Peyer's patch (tissue), 4 donors: ENCODE measurements around the gene UVRAG. TPM values are rescaled to one million over a fixed set of nuclear protein-coding genes. Genes with fewer than 3 reads are reported as not detected.

Experiments used
- DNase-seq, 3 donors: peaks; one replicate each; pipeline ENCODE4 v3.0.0-alpha.2; 2017 to 2019
- H3K27ac ChIP-seq, 4 donors: fragments of 200-600 bp; sonication (generic); one replicate each; pipeline ENCODE4 v1.5.1; 2016 to 2019
- H3K27me3 ChIP-seq, 2 donors: fragments of 200-600 bp; sonication (generic); one replicate each; pipeline ENCODE4 v1.5.1; 2019
- H3K36me3 ChIP-seq, 3 donors: fragments of 200-600 bp; sonication (generic); one replicate each; pipeline ENCODE4 v1.5.1; 2016 to 2019
- H3K4me1 ChIP-seq, 4 donors: fragments of 200-600 bp; sonication (generic); one replicate each; pipeline ENCODE4 v1.5.1; 2016 to 2019
- H3K4me3 ChIP-seq, 4 donors: fragments of 200-600 bp; sonication (generic); 1 replicate in 3 of 4; 2 replicates in 1 of 4; pipeline ENCODE4 v1.5.1; 2016 to 2019; ENCODE audit warnings: mild to moderate bottlenecking in 1 of 4
- H3K9me3 ChIP-seq, 4 donors: fragments of 200-600 bp; sonication (generic); one replicate each; pipeline ENCODE4 v1.5.1; 2016 to 2019; ENCODE audit warnings: mild to moderate bottlenecking in 1 of 4
- POLR2A ChIP-seq, 2 donors: fragments of 450-650 bp; IDR thresholded peaks; one replicate each; pipeline ENCODE4 v1.5.1; 2017; ENCODE audit warnings: antibody characterized with exemption in 2 of 2, mild to moderate bottlenecking in 2 of 2, moderate library complexity in 2 of 2
- total RNA-seq, 4 donors: library from RNA; depleted of rRNA; stranded (reverse); fragments of >200 nt; gene quantifications; one replicate each; pipeline ENCODE4 v1.1.0, GENCODE V29; 2016
- TF ChIP-seq, protein P1 (sequence below), 6 experiments: fragments of 450-650 bp in 4 of 6; fragments of 200-600 bp in 2 of 6; sonication (generic) in 1 of 6; IDR thresholded peaks; one replicate each; pipeline ENCODE4 v1.5.1; 2017 to 2019; ENCODE audit warnings: antibody characterized with exemption in 6 of 6, mild to moderate bottlenecking in 3 of 6, moderate library complexity in 1 of 6

The UVRAG gene
- total RNA-seq, 4 donors from 2014 or later: 13.8 to 64.4 (median 22.1) TPM

DNA sequence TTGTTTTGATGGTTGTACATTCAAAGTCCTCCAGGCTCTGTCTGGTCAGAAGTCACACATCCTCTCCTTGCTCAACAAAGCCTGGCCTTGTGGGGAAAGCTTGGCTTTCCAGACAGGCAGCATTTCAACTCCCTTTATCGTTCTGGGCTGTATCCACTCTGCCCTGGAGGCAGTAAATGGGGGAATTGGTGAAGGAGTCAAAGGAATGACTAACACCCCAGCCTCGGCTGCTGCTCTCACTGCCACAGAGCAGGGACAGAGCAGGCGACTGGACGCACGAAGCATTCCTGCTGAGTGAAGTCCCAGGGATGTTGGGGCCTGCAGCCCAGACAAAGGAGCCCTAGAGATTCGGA, 338.5 kb downstream of the UVRAG start:
- DNase-seq: no peak
- Histone ChIP-seq H3K9me3 (no peaks in the 10 kb centered on the region), H3K27ac (no peak overlapping the region)

DNA sequence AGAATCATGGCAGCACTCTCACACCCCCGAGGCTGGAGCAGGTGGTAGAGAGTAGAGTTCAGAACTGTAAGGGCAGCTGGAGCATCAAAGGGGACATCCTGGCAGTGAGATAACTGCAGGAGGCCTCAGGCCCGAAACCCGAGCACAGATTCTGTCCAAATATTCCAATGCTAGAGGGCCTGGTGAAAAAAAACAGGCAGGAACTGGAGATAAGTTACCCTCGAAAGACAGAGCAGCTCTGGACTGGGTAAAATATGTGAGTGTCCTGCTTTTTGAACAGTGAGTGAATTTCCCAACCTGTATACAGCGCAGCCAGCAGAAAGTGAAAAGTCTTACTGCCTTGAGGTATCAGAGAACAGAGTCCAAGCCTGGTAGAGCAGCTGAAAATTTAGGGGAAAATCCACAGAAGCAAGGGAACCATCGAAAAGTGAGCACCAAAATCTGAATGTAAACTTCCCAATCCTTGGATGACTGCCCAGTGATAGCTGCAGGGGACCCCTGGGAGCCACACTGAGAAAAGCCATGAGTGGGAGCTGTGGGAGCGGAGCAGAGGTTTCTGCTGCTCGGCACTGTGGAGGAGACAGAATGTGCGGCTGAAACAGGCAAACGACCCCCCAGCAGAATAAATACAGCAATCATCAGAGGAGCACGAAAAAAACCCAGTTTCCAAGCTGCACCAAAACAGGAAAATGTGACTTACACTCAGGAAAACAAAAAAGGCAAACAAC, 340.7 kb downstream of the UVRAG start:
- H3K36me3 ChIP-seq: no peaks in the 10 kb centered on the region
- TF ChIP-seq, protein P1, sequence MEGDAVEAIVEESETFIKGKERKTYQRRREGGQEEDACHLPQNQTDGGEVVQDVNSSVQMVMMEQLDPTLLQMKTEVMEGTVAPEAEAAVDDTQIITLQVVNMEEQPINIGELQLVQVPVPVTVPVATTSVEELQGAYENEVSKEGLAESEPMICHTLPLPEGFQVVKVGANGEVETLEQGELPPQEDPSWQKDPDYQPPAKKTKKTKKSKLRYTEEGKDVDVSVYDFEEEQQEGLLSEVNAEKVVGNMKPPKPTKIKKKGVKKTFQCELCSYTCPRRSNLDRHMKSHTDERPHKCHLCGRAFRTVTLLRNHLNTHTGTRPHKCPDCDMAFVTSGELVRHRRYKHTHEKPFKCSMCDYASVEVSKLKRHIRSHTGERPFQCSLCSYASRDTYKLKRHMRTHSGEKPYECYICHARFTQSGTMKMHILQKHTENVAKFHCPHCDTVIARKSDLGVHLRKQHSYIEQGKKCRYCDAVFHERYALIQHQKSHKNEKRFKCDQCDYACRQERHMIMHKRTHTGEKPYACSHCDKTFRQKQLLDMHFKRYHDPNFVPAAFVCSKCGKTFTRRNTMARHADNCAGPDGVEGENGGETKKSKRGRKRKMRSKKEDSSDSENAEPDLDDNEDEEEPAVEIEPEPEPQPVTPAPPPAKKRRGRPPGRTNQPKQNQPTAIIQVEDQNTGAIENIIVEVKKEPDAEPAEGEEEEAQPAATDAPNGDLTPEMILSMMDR (IDR thresholded peaks at IDR 0.05): no peak
- TF ChIP-seq POLR2A (IDR thresholded peaks at IDR 0.05): no peak
- no peaks in the 10 kb centered on the region for H3K9me3 ChIP-seq
- no peaks in the 10 kb centered on the region for H3K27me3 ChIP-seq
- H3K4me3 ChIP-seq: no peak overlapping the region
- H3K27ac ChIP-seq: no peak overlapping the region
- peaks cover 0 to 16% (median 11%) of the 10 kb centered on the region in 4 donors for H3K4me1 ChIP-seq
- DNase-seq: no peak

More for the DNA sequence above, 338.5 kb downstream of the UVRAG start:
- no peaks in the 10 kb centered on the region for H3K36me3 ChIP-seq
- H3K4me1 ChIP-seq: peaks cover 8 to 16% (median 11%) of the 10 kb centered on the region in 4 donors
- TF ChIP-seq, protein P1 (IDR thresholded peaks at IDR 0.05): no peak
- no peak for TF ChIP-seq POLR2A (IDR thresholded peaks at IDR 0.05)
- no peak overlapping the region for H3K4me3 ChIP-seq
- H3K27me3 ChIP-seq: no peaks in the 10 kb centered on the region

DNA sequence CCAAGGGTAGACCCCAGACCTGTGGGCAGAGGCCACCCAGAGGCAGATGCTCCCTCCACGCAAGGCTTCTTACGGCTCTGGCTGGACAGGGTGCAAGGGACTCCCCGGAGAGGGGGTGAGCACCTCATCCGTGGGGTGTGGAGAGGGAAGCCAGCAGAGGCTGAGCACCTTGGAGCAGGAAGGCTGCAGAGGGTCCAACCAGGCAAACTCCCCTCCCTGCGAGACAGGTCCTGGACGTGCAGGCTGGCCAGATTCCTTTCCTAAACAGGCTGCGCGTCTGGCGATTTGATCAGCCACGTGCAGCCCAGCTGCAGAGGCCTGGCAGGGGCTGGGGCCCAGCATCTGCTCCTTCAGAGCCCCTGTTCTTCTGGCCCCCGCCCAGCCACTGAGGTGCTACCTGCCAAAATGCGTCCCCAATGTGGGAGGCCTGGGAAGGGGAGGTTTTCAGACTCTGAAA, 342.0 kb downstream of the UVRAG start:
- Histone ChIP-seq H3K27me3 (no peaks in the 10 kb centered on the region), H3K4me1 (peaks cover 0 to 17% (median 10%) of the 10 kb centered on the region in 4 donors), H3K4me3 (no peak overlapping the region), H3K36me3 (no peaks in the 10 kb centered on the region), H3K9me3 (no peaks in the 10 kb centered on the region), H3K27ac (no peak overlapping the region)
- peak in 1 of 3 donors; percentile 25 for DNase-seq
- TF ChIP-seq, protein P1 (IDR thresholded peaks at IDR 0.05): no peak
- TF ChIP-seq POLR2A (IDR thresholded peaks at IDR 0.05): no peak

DNA sequence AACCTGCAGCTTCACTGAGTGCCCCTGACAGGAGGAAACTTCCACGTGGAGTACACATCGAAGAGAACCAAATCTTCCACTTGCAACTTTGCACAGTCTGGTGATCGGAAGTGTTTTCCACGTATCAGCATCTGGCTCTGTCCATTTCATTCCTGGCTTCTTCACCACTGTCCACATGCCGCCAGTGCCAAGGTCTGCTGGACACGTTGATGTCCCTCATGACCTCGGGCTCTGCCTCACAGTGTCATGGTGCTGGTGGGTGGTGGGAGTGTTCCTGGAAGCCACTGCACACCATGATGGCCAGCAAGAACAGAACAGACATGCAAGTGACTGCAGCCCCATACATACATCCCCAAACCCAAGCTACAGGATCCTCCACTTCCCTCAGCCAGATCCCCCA, 342.9 kb downstream of the UVRAG start:
- TF ChIP-seq POLR2A (IDR thresholded peaks at IDR 0.05): no peak
- TF ChIP-seq, protein P1 (IDR thresholded peaks at IDR 0.05): no peak
- Histone ChIP-seq H3K36me3 (no peaks in the 10 kb centered on the region), H3K27me3 (no peaks in the 10 kb centered on the region), H3K4me3 (no peak overlapping the region), H3K4me1 (peaks cover 0 to 8% (median 5%) of the 10 kb centered on the region in 4 donors), H3K27ac (no peak overlapping the region), H3K9me3 (no peaks in the 10 kb centered on the region)
- no peak for DNase-seq

DNA sequence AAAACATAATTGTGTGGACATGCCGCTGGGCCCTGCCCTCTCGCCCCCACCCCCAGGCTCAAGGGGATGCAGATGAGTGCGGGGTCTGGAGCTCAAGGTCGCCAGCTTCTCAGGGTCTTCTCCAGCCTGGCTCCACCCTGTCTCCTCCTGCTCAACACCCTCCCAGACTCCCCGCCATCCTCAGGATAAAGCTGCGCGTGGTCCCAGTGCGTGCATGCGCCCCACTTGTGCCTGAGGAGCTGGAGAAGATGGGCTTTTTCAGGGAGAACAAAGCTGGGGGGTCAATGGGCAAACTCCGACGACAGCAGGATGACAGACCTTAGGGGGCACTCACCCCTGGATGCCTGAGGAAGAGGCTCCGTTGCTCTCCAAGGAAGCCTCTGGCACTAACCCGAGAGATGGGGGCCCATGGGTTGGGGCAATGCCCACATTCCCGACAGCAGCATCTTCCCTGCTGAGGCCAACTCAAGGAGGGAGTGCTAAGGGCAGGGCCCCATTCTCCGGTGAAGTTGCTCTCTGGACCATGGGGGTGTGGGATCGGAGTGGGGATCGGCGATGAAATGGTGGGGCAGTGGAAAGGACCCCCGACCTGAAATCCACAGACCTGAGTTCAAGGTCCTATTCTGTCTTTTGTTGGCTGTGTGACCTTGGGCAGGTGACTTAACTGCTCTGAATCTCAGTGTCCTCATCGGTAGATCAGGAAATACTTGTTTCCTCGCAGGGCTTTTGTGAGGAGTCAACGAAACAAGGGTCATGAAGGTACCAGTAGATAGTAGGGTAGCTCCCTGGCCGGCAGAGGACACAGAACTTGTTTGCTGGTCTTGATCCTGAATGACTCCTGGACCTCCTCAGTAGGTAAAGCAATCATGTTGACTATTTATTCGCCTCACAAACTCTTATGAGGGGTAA, 343.6 kb downstream of the UVRAG start:
- no peak overlapping the region for H3K4me3 ChIP-seq

More for the DNA sequence above, 343.6 kb downstream of the UVRAG start:
- peak in 1 of 3 donors; percentile 37 for DNase-seq
- Histone ChIP-seq H3K27me3 (no peaks in the 10 kb centered on the region), H3K9me3 (no peaks in the 10 kb centered on the region), H3K36me3 (no peaks in the 10 kb centered on the region), H3K27ac (no peak overlapping the region), H3K4me1 (peaks cover 0 to 5% (median 0%) of the 10 kb centered on the region in 4 donors)
- TF ChIP-seq, protein P1 (IDR thresholded peaks at IDR 0.05): no peak
- TF ChIP-seq POLR2A (IDR thresholded peaks at IDR 0.05): no peak
